Hepatocyte (in vitro differentiated cells): ENCODE results near the gene NUP160. TPM values are rescaled to one million over a fixed set of nuclear protein-coding genes. Genes with fewer than 3 reads are reported as not detected.
"Not testable (repeated sequence)": the region's sequence is repeated elsewhere in the genome, so short reads cannot be mapped to it uniquely, and the experiment has no call there.

ENCODE experiments used
- DNase-seq: peaks from one replicate; pipeline ENCODE4 v3.0.0-alpha.2; 2016; ENCODE audit warnings: low spot score
- H2AFZ ChIP-seq: fragments of 200-600 bp; sonication (generic); 2 replicates; pipeline ENCODE4 v1.6.0; 2016; ENCODE audit warnings: antibody characterized with exemption, mild to moderate bottlenecking
- H3K27ac ChIP-seq: fragments of 200-600 bp; sonication (generic); 2 replicates; pipeline ENCODE4 v1.5.1; 2016; ENCODE audit warnings: mild to moderate bottlenecking
- H3K27me3 ChIP-seq: fragments of 200-600 bp; sonication (generic); 2 replicates; pipeline ENCODE4 v1.6.1; 2016
- H3K36me3 ChIP-seq: fragments of 200-600 bp; sonication (generic); replicated peaks from 2 replicates; pipeline ENCODE4 v1.5.1; 2016; ENCODE audit warnings: low read depth; ENCODE audit not compliant: insufficient read depth
- H3K4me1 ChIP-seq: fragments of 200-600 bp; sonication (generic); 2 replicates; pipeline ENCODE4 v1.5.1; 2016; ENCODE audit warnings: mild to moderate bottlenecking, moderate library complexity; ENCODE audit not compliant: insufficient read depth
- H3K4me2 ChIP-seq: fragments of 200-600 bp; sonication (generic); 2 replicates; pipeline ENCODE4 v1.6.0; 2016
- H3K4me3 ChIP-seq: fragments of 200-600 bp; sonication (generic); 2 replicates; pipeline ENCODE4 v1.5.1; 2016; ENCODE audit warnings: mild to moderate bottlenecking
- H3K79me2 ChIP-seq: fragments of 200-600 bp; sonication (generic); 2 replicates; pipeline ENCODE4 v1.6.0; 2017; ENCODE audit warnings: mild to moderate bottlenecking
- H3K9me2 ChIP-seq: fragments of 200-600 bp; sonication (generic); replicated peaks from 2 replicates; pipeline ENCODE4 v1.6.0; 2017; ENCODE audit warnings: mild to moderate bottlenecking; ENCODE audit not compliant: insufficient read depth
- H3K9me3 ChIP-seq: fragments of 200-600 bp; sonication (generic); 2 replicates; pipeline ENCODE4 v1.5.1; 2016; ENCODE audit warnings: low read depth, mild to moderate bottlenecking
- H4K20me1 ChIP-seq: fragments of 200-600 bp; sonication (generic); 2 replicates; pipeline ENCODE4 v1.6.0; 2016; ENCODE audit warnings: mild to moderate bottlenecking; ENCODE audit not compliant: insufficient read depth, poor library complexity, severe bottlenecking
- CTCF ChIP-seq: fragments of 200-600 bp; sonication (generic); IDR thresholded peaks from 2 replicates; pipeline ENCODE4 v1.5.1; 2016; ENCODE audit warnings: antibody characterized with exemption, mild to moderate bottlenecking; ENCODE audit not compliant: poor library complexity
- EZH2 ChIP-seq: fragments of 200-600 bp; sonication (generic); IDR thresholded peaks from 2 replicates; pipeline ENCODE4 v1.6.1; 2016; ENCODE audit warnings: antibody characterized with exemption, mild to moderate bottlenecking, borderline replicate concordance
- EZH2phosphoT487 ChIP-seq: fragments of 200-600 bp; sonication (generic); IDR thresholded peaks from one replicate; pipeline ENCODE4 v1.6.1; 2018; ENCODE audit warnings: antibody characterized with exemption, mild to moderate bottlenecking, low read depth, moderate library complexity; ENCODE audit not compliant: unreplicated experiment, severe bottlenecking
- WGBS: methylation state at CpG from one replicate; pipeline ENCODE4 v1.1.6; 2016; ENCODE audit warnings: low lambda C conversion rate; ENCODE audit errors: missing lambda C conversion rate; 5-methylcytosine and 5-hydroxymethylcytosine counted together
- polyA plus RNA-seq: library from polyadenylated mRNA; unstranded; fragments of >200 nt; fragmentation: Nextera tagmentation; extraction: Ambion mirVana; gene quantifications from 2 replicates; pipeline ENCODE4 v1.2.1, GENCODE V29; 2016
- total RNA-seq: library from RNA; depleted of rRNA; stranded (reverse); fragments of >200 nt; gene quantifications from 2 replicates; pipeline ENCODE4 v1.2.3, GENCODE V29; 2014

Gene NUP160
- total and polyA plus RNA-seq, 2 experiments from 2014 or later: 21.0 to 32.6 TPM

GRCh38 chr11:47778878-47779483, 69.2 kb downstream of the NUP160 start:
- H2AFZ ChIP-seq: no peak overlapping the region
- H3K27ac ChIP-seq: no peak overlapping the region
- H3K4me3 ChIP-seq: no peak overlapping the region
- no peaks in the 10 kb centered on the region for H3K36me3 ChIP-seq
- no peaks in the 10 kb centered on the region for H3K9me2 ChIP-seq
- TF ChIP-seq EZH2phosphoT487: no peak
- no peak for TF ChIP-seq CTCF
- TF ChIP-seq EZH2: no peak
- H3K79me2 ChIP-seq: no peaks in the 10 kb centered on the region
- H3K9me3 ChIP-seq: no peaks in the 10 kb centered on the region
- peaks cover 4% of the 10 kb centered on the region for H3K4me1 ChIP-seq
- WGBS: 97% methylated on average over 7 of the region's 7 CpGs
- H3K27me3 ChIP-seq: no peaks in the 10 kb centered on the region
- no peak for DNase-seq
- no peak overlapping the region for H3K4me2 ChIP-seq
- no peaks in the 10 kb centered on the region for H4K20me1 ChIP-seq

GRCh38 chr11:47775240-47775869, 72.8 kb downstream of the NUP160 start:
- H3K4me3 ChIP-seq: no peak overlapping the region
- H2AFZ ChIP-seq: no peak overlapping the region
- TF ChIP-seq EZH2 (no peak), CTCF (no peak), EZH2phosphoT487 (no peak)
- H3K4me2 ChIP-seq: no peak overlapping the region
- H3K9me2 ChIP-seq: no peaks in the 10 kb centered on the region
- no peak for DNase-seq
- H3K9me3 ChIP-seq: no peaks in the 10 kb centered on the region
- no peaks in the 10 kb centered on the region for H3K79me2 ChIP-seq
- WGBS: 84% methylated on average over 8 of the region's 8 CpGs
- no peak overlapping the region for H3K27ac ChIP-seq
- H3K4me1 ChIP-seq: no peaks in the 10 kb centered on the region
- H3K27me3 ChIP-seq: no peaks in the 10 kb centered on the region
- no peaks in the 10 kb centered on the region for H4K20me1 ChIP-seq
- no peaks in the 10 kb centered on the region for H3K36me3 ChIP-seq

- 97% methylated on average over 3 of the region's 3 CpGs for WGBS
- H4K20me1 ChIP-seq: no peaks in the 10 kb centered on the region
- H3K36me3 ChIP-seq: no peaks in the 10 kb centered on the region
- no peak overlapping the region for H2AFZ ChIP-seq
- no peak overlapping the region for H3K4me2 ChIP-seq
- H3K27me3 ChIP-seq: no peaks in the 10 kb centered on the region
- no peaks in the 10 kb centered on the region for H3K9me2 ChIP-seq
- no peak for TF ChIP-seq EZH2
- no peak for TF ChIP-seq EZH2phosphoT487
- TF ChIP-seq CTCF: no peak
- no peaks in the 10 kb centered on the region for H3K79me2 ChIP-seq
- no peak overlapping the region for H3K27ac ChIP-seq
- H3K4me1 ChIP-seq: no peaks in the 10 kb centered on the region
- no peaks in the 10 kb centered on the region for H3K9me3 ChIP-seq
- no peak for DNase-seq
- H3K4me3 ChIP-seq: no peak overlapping the region
Measured at GRCh38 chr11:47773882-47774281, 74.3 kb downstream of the NUP160 start.

- DNase-seq, H3K27ac ChIP-seq, H2AFZ ChIP-seq, H3K9me3 ChIP-seq, H3K27me3 ChIP-seq, H3K36me3 ChIP-seq, H3K4me1 ChIP-seq, H3K4me3 ChIP-seq, H3K9me2 ChIP-seq, H3K4me2 ChIP-seq: not testable (repeated sequence)
- 67% methylated on average over 14 of the region's 14 CpGs for WGBS
- H4K20me1 ChIP-seq: peaks cover 17% of the 10 kb centered on the region
- peaks cover 23% of the 10 kb centered on the region for H3K79me2 ChIP-seq
Measured at GRCh38 chr11:47769556-47769955, 78.6 kb downstream of the NUP160 start.
